ENCODE results near the gene SLC38A1. TPM values are rescaled to one million over a fixed set of nuclear protein-coding genes. Genes with fewer than 3 reads are reported as not detected.

The SLC38A1 gene
- total RNA-seq, 1 donor = 203 TPM

DNA sequence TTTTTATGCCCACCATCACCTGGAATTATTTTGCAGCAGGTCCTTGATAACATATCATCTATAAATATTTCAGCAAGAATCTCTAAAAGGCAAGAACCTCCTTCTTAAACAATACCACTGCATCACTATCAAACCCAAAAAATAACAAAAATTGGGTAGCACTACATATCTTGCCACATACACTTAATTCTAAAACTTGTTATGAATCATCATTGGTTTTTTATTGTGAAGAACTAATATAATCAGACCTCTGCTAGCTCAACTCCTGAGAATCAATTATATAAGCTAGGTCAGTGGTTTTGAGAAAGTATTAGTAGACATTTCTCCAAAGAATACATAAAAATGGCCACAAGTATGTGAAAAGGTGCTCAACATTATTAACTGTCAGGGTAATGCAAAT is 23.8 kb downstream of the SLC38A1 start:
- no peak overlapping the region for H3K4me3 ChIP-seq (ENCODE audit: low read depth, low read length)
- no peak for DNase-seq (ENCODE audit: low read depth)
- TF ChIP-seq, protein P1, sequence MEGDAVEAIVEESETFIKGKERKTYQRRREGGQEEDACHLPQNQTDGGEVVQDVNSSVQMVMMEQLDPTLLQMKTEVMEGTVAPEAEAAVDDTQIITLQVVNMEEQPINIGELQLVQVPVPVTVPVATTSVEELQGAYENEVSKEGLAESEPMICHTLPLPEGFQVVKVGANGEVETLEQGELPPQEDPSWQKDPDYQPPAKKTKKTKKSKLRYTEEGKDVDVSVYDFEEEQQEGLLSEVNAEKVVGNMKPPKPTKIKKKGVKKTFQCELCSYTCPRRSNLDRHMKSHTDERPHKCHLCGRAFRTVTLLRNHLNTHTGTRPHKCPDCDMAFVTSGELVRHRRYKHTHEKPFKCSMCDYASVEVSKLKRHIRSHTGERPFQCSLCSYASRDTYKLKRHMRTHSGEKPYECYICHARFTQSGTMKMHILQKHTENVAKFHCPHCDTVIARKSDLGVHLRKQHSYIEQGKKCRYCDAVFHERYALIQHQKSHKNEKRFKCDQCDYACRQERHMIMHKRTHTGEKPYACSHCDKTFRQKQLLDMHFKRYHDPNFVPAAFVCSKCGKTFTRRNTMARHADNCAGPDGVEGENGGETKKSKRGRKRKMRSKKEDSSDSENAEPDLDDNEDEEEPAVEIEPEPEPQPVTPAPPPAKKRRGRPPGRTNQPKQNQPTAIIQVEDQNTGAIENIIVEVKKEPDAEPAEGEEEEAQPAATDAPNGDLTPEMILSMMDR (IDR thresholded peaks at IDR 0.05; ENCODE audit: insufficient read depth, low read length) = no peak

- no peak overlapping the region for H3K4me3 ChIP-seq (ENCODE audit: low read depth, low read length)
- DNase-seq (ENCODE audit: low read depth) = no peak
- TF ChIP-seq, protein P1 (IDR thresholded peaks at IDR 0.05; ENCODE audit: insufficient read depth, low read length) = no peak
These were observed 24.4 kb downstream of the SLC38A1 start for GRCh38 chr12:46244273-46244915.

DNA sequence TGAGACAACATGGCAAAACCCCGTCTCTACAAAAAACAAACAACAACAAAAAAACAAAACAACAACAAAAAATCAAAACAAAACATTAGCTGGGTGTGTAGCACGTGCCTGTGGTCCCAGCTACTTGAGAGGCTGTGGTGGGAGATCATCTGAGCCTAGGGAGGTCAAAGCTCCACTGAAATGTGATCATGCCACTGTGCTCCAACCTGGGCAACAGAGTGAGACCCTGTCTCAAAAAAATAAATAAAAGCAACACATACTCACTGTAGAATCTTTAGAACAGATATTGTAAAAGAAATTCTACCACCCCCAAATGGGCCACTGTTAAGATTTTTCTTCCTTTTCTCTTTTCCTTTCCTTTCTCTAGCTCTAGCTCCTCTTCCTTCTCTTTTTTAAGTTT is 26.3 kb downstream of the SLC38A1 start:
- no peak for DNase-seq (ENCODE audit: low read depth)
- TF ChIP-seq, protein P1 (IDR thresholded peaks at IDR 0.05; ENCODE audit: insufficient read depth, low read length) = no peak
- H3K4me3 ChIP-seq (ENCODE audit: low read depth, low read length) = no peak overlapping the region

GRCh38 chr12:46240436-46240835 is 28.4 kb downstream of the SLC38A1 start:
- H3K4me3 ChIP-seq (ENCODE audit: low read depth, low read length) = no peak overlapping the region
- TF ChIP-seq, protein P1 (IDR thresholded peaks at IDR 0.05; ENCODE audit: insufficient read depth, low read length) = no peak
- no peak for DNase-seq (ENCODE audit: low read depth)

GRCh38 chr12:46238821-46239220 is 30.0 kb downstream of the SLC38A1 start:
- no peak for DNase-seq (ENCODE audit: low read depth)
- TF ChIP-seq, protein P1 (IDR thresholded peaks at IDR 0.05; ENCODE audit: insufficient read depth, low read length) = no peak
- no peak overlapping the region for H3K4me3 ChIP-seq (ENCODE audit: low read depth, low read length)

GRCh38 chr12:46237371-46238045 is 31.3 kb downstream of the SLC38A1 start:
- DNase-seq (ENCODE audit: low read depth) = no peak
- TF ChIP-seq, protein P1 (IDR thresholded peaks at IDR 0.05; ENCODE audit: insufficient read depth, low read length) = no peak
- H3K4me3 ChIP-seq (ENCODE audit: low read depth, low read length) = no peak overlapping the region

All from fibroblast of the aortic adventitia (primary cell).